AML-193 (cell line): ENCODE results near the gene CADM4.
"Not testable (repeated sequence)": the region's sequence is repeated elsewhere in the genome, so short reads cannot be mapped to it uniquely, and the experiment has no call there.

Experiments
- DNase-seq, 2 experiments: peaks; one replicate each; lab custom pipeline; 2025; lab: John Stamatoyannopoulos, UW

CADM4 gene

GRCh38 chr19:43639519-43640423 lies at the start of gene CADM4:
CADM4 (minus strand) TSS chr19:43639850; CDS start chr19:43639790, 60 bp downstream.
- no peak for DNase-seq

GRCh38 chr19:43688059-43688701 lies 48.5 kb upstream of the CADM4 start:
- DNase-seq: no peak

- DNase-seq: no peak
These were observed 48.0 kb upstream of the CADM4 start for GRCh38 chr19:43687660-43687997.

- DNase-seq: peak; percentile 7
These were observed 44.7 kb upstream of the CADM4 start for GRCh38 chr19:43684326-43684725.

GRCh38 chr19:43683905-43684304 lies 44.3 kb upstream of the CADM4 start:
- no peak for DNase-seq

GRCh38 chr19:43682824-43683661 lies 43.4 kb upstream of the CADM4 start:
- DNase-seq: no peak

- DNase-seq: not testable (repeated sequence)
These were observed 42.6 kb upstream of the CADM4 start for GRCh38 chr19:43682269-43682668.

- no peak for DNase-seq
These were observed 42.2 kb upstream of the CADM4 start for GRCh38 chr19:43681821-43682220.

- DNase-seq: no peak
These were observed 39.0 kb upstream of the CADM4 start for GRCh38 chr19:43678512-43679261.

- no peak for DNase-seq
These were observed 36.3 kb upstream of the CADM4 start for GRCh38 chr19:43675906-43676305.

GRCh38 chr19:43675269-43675879 lies 35.7 kb upstream of the CADM4 start:
- no peak for DNase-seq

- peak; percentile 54 to 64 for DNase-seq
These were observed 34.9 kb upstream of the CADM4 start for GRCh38 chr19:43674596-43674995.

GRCh38 chr19:43674183-43674582 lies 34.5 kb upstream of the CADM4 start:
- no peak for DNase-seq

- DNase-seq: no peak
These were observed 34.0 kb upstream of the CADM4 start for GRCh38 chr19:43673637-43674036.

- DNase-seq: no peak
These were observed 32.5 kb upstream of the CADM4 start for GRCh38 chr19:43672061-43672679.

- DNase-seq: peak; percentile 97 to 99
These were observed 28.9 kb upstream of the CADM4 start for GRCh38 chr19:43668406-43669109.

GRCh38 chr19:43667876-43668405 lies 28.3 kb upstream of the CADM4 start:
- no peak for DNase-seq

GRCh38 chr19:43667126-43667875 lies 27.7 kb upstream of the CADM4 start:
- no peak for DNase-seq

- peak; percentile 14 to 24 for DNase-seq
These were observed 24.4 kb upstream of the CADM4 start for GRCh38 chr19:43664018-43664417.
